GM13977 (cell line): ENCODE measurements around the gene FOXE3.

Experiments
- DNase-seq: peaks from one replicate; pipeline ENCODE4 v3.0.0; 2012; ENCODE audit warnings: low spot score
- in situ Hi-C: fragments of 300-500 bp; cut with MboI; formaldehyde crosslinking; loops from one replicate; pipeline ENCODE4 v1.12.0; 2022; ENCODE audit warnings: low sequenced_read_pairs, low pct_unique_long_range_greater_than_20kb, mixed read lengths, inconsistent platforms; ENCODE audit not compliant: unreplicated experiment
- TF ChIP-seq, protein P1 (sequence below): IDR thresholded peaks from 2 replicates; pipeline ENCODE4 v1.5.1; 2012; ENCODE audit warnings: mild to moderate bottlenecking, control low read depth; ENCODE audit not compliant: insufficient read depth; ENCODE audit errors: extremely low read depth, missing control alignments

FOXE3 gene

DNA sequence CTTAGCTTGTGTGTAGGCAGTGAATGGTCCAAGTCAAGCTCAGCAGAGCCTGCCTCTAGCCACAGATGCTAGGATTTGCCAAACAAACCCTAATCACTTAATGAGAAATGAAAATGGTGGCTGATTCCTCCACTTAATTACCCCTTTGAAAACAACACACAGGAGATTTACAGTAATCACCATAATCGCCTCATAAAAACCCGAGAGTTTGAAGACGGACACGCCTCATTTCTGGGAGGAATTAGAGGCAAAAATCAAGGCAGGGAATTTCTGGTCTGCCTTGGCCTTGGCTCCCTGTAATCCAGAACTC lies 16.3 kb upstream of the FOXE3 start:
- no peak for DNase-seq
- in situ Hi-C loops: no loop called here
- TF ChIP-seq, protein P1, sequence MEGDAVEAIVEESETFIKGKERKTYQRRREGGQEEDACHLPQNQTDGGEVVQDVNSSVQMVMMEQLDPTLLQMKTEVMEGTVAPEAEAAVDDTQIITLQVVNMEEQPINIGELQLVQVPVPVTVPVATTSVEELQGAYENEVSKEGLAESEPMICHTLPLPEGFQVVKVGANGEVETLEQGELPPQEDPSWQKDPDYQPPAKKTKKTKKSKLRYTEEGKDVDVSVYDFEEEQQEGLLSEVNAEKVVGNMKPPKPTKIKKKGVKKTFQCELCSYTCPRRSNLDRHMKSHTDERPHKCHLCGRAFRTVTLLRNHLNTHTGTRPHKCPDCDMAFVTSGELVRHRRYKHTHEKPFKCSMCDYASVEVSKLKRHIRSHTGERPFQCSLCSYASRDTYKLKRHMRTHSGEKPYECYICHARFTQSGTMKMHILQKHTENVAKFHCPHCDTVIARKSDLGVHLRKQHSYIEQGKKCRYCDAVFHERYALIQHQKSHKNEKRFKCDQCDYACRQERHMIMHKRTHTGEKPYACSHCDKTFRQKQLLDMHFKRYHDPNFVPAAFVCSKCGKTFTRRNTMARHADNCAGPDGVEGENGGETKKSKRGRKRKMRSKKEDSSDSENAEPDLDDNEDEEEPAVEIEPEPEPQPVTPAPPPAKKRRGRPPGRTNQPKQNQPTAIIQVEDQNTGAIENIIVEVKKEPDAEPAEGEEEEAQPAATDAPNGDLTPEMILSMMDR: no peak

DNA sequence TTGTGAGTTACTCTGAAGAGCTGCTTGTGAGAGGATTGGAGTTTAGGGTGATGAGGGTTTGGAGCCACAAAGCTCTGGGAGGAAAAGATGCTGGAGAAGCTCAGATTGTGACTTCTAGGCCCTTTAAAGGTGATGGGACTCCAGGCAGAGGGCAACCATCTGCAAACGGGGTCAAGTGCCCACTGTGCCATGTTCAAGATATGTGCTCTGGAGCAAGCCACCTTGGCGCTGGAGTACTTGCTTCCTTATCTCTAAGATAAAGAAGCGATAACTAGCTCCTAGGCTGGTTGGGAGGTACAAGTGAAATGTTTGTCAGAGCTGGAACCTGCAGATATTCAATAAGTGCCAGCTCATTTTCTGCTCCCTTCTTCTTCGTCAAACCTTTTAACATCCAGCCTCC lies 14.3 kb upstream of the FOXE3 start:
- TF ChIP-seq, protein P1: no peak
- in situ Hi-C loops: no loop called here
- DNase-seq: no peak

DNA sequence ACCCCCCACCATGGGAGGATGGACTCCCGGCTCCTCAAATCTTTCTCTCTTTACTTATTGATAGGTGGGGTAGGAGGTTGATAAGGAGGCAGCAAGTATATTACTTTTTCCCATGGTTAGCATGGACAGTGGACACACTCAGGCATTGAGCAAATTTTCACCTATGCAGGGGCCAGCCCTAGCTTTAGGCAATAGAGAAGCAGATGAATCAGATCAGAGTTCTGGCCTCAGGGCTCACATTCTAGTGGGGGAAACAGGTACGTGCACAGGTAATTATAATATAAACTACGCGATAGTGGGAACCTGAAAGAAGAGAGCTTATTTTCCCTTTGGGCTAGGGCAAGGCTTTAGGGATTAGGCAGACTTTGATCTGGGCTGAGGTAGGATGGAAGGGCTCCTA lies 13.5 kb upstream of the FOXE3 start:
- TF ChIP-seq, protein P1: no peak
- DNase-seq: no peak
- in situ Hi-C loops: no loop called here

DNA sequence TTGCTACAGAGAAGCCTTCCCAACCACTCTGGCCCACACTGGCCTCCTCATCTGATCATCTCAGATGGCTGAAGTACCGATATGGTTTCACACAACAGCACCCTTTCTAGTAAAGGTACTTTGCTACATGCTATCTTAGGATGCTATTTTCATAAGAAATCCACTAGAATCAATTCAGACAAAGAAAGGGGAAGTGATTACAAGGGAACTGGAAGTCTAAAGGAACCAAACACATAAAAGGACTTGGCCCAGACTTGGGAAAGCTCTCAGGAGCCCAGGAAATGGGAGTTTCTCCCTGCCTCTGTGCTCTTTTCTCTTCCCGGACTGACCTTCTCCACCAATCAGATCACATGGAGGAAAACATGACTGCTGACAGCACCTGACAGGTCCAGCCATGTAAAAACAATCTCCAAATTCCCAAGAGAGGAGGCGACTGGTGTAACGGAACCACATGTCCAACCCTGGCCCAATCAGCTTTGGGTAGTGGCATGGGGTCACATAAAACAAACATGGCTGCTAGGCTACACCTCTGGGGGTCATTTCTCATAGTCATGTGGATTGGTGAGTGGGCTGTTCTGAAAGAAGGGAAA lies 12.7 kb upstream of the FOXE3 start:
- DNase-seq: no peak
- TF ChIP-seq, protein P1: no peak
- in situ Hi-C loops: no loop called here

DNA sequence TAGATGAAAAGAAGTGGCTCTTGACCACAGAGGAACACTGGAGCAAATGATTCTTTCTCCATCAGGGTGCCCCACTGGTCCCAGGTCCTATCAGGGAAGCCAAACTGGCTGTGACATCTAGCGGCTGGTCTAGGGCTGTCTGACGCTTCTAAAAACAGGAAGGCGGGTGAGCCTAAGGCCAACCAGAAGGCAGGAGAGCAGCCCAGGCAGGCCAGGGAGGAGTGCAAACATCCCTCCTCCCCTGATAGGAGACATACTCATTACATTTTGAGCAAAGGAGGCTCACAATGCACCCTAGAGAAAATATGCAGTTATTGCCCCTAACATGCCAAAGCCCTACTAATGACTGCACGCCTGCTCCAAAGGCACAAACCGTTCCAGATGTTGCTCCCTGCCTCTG lies 10.4 kb upstream of the FOXE3 start:
- DNase-seq: no peak
- in situ Hi-C loops: no loop called here
- TF ChIP-seq, protein P1: no peak

DNA sequence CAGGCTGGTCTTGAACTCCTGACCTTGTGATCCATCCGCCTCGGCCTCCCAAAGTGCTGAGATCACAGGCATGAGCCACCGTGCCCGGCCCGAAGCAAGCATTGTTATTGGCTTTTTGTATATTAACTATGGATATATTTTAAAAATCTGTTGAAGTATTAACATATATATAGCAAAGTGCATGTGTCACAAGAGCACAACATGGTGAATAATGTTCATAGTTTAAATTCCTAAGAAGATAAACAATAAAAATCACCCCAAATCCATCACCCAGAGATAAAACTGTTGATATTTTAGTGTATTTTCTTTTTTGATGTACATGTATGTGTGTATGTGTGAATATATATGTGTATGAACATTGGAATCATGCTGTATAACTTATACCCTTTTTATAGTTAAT lies 9.1 kb upstream of the FOXE3 start:
- DNase-seq: no peak
- in situ Hi-C loops: no loop called here
- TF ChIP-seq, protein P1: no peak

DNA sequence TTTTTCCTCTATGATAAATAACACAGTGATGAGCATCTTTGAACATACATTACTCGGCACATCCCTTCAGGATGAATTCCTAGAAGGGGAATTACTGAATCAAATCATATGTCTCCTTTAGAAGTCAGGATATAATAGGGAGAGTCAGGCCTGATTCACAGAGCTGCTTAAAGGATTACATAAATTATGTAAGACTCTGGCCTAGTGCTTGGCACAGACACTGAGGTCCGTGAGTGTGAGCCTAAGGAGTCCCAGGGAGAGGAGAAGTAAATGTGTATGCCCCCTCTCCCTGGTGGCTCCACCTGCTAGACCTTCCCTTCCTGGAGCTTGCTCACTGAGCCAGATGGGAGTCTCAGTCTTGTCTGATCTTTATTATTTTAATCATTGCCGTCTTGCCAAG lies 8.6 kb upstream of the FOXE3 start:
- TF ChIP-seq, protein P1: no peak
- no peak for DNase-seq
- in situ Hi-C loops: no loop called here
